Measurements from ENCODE around the gene CPT1A.

GRCh38 chr11:68770781-68771180 is 70.9 kb downstream of the CPT1A start:
- TF ChIP-seq TAF1 (IDR thresholded peaks at IDR 0.05; ENCODE audit: borderline replicate concordance, low read depth, low read length), result no peak
- no peak for TF ChIP-seq POLR2A (IDR thresholded peaks at IDR 0.05; ENCODE audit: low read depth, low read length)
